ENCODE results near the gene ATP6V1B1. TPM values are rescaled to one million over a fixed set of nuclear protein-coding genes. Genes with fewer than 3 reads are reported as not detected.

ATP6V1B1 gene
- total RNA-seq, 4 donors from 2014 or later: 0.97 to 1.2 TPM; not detected in 2

- H3K4me3 ChIP-seq: no peak overlapping the region
- intact Hi-C loops (cut with DNase I): no loop called here
- peaks cover 0 to 49% (median 0%) of the 10 kb centered on the region in 4 donors for H3K27me3 ChIP-seq
- H3K36me3 ChIP-seq: no peaks in the 10 kb centered on the region
- H3K4me1 ChIP-seq: no peaks in the 10 kb centered on the region
- TF ChIP-seq POLR2A (IDR thresholded peaks at IDR 0.05) (no peak), CTCF (IDR thresholded peaks at IDR 0.05) (no peak)
- no peak overlapping the region for H3K27ac ChIP-seq
- no peak for DNase-seq
- WGBS, 2 donors: 53 to 69% methylated on average over 4 to 6 of the region's 10 CpGs
- no peaks in the 10 kb centered on the region for H3K9me3 ChIP-seq
These were observed 2.3 kb downstream of the ATP6V1B1 start for GRCh38 chr2:70937866-70938585.

- intact Hi-C loops (cut with DNase I): no loop called here
- no peak for DNase-seq
- no peaks in the 10 kb centered on the region for H3K36me3 ChIP-seq
- TF ChIP-seq POLR2A (IDR thresholded peaks at IDR 0.05) (no peak), CTCF (IDR thresholded peaks at IDR 0.05) (no peak)
- no peak overlapping the region for H3K27ac ChIP-seq
- H3K9me3 ChIP-seq: no peaks in the 10 kb centered on the region
- 48% methylated on average over 2 of the region's 3 CpGs; no CpG with 5 or more reads in 1 of the 2 donors for WGBS, 2 donors
- no peak overlapping the region for H3K4me3 ChIP-seq
- H3K4me1 ChIP-seq: no peaks in the 10 kb centered on the region
- H3K27me3 ChIP-seq: peaks cover 0 to 47% (median 0%) of the 10 kb centered on the region in 4 donors
These were observed 2.9 kb downstream of the ATP6V1B1 start for GRCh38 chr2:70938586-70938950.

- no peak for TF ChIP-seq CTCF (IDR thresholded peaks at IDR 0.05)
- TF ChIP-seq POLR2A (IDR thresholded peaks at IDR 0.05): no peak
- 53 to 56% methylated on average over 7 to 13 of the region's 30 CpGs for WGBS, 2 donors
These were observed 3.5 kb downstream of the ATP6V1B1 start for GRCh38 chr2:70939001-70939838.

GRCh38 chr2:70939839-70940580 is 4.3 kb downstream of the ATP6V1B1 start:
- DNase-seq: no peak
- TF ChIP-seq POLR2A (IDR thresholded peaks at IDR 0.05) (no peak), CTCF (IDR thresholded peaks at IDR 0.05) (no peak)
- Histone ChIP-seq H3K9me3 (no peaks in the 10 kb centered on the region), H3K27me3 (peaks cover 0 to 59% (median 0%) of the 10 kb centered on the region in 4 donors), H3K4me3 (no peak overlapping the region), H3K4me1 (no peaks in the 10 kb centered on the region), H3K36me3 (no peaks in the 10 kb centered on the region), H3K27ac (no peak overlapping the region)
- 83 to 85% methylated on average over 10 of the region's 10 CpGs for WGBS, 2 donors
- intact Hi-C loops (cut with DNase I): no loop called here

More at GRCh38 chr2:70939001-70939838, 3.5 kb downstream of the ATP6V1B1 start:
- intact Hi-C loops (cut with DNase I): no loop called here
- no peak for DNase-seq
- Histone ChIP-seq H3K4me1 (no peaks in the 10 kb centered on the region), H3K27ac (no peak overlapping the region), H3K9me3 (no peaks in the 10 kb centered on the region), H3K27me3 (peaks cover 0 to 52% (median 0%) of the 10 kb centered on the region in 4 donors), H3K4me3 (no peak overlapping the region), H3K36me3 (no peaks in the 10 kb centered on the region)

Measured in esophagus squamous epithelium (tissue), 5 donors.